Esophagus squamous epithelium (tissue), 4 donors: Measurements from ENCODE around the gene UBR2.

Experiments
- POLR2A ChIP-seq, 4 donors: fragments of 450-650 bp; IDR thresholded peaks; one replicate each; pipeline ENCODE4 v1.6.1; 2017; ENCODE audit warnings: antibody characterized with exemption in 4 of 4, mild to moderate bottlenecking in 4 of 4, moderate library complexity in 3 of 4
- TF ChIP-seq, protein P1 (sequence below), 6 experiments: fragments of 450-650 bp in 4 of 6; fragments of 200-600 bp in 2 of 6; sonication (generic) in 2 of 6; IDR thresholded peaks; one replicate each; pipeline ENCODE4 v1.5.1; 2016 to 2019; ENCODE audit warnings: antibody characterized with exemption in 6 of 6, mild to moderate bottlenecking in 4 of 6, moderate library complexity in 4 of 6

DNA sequence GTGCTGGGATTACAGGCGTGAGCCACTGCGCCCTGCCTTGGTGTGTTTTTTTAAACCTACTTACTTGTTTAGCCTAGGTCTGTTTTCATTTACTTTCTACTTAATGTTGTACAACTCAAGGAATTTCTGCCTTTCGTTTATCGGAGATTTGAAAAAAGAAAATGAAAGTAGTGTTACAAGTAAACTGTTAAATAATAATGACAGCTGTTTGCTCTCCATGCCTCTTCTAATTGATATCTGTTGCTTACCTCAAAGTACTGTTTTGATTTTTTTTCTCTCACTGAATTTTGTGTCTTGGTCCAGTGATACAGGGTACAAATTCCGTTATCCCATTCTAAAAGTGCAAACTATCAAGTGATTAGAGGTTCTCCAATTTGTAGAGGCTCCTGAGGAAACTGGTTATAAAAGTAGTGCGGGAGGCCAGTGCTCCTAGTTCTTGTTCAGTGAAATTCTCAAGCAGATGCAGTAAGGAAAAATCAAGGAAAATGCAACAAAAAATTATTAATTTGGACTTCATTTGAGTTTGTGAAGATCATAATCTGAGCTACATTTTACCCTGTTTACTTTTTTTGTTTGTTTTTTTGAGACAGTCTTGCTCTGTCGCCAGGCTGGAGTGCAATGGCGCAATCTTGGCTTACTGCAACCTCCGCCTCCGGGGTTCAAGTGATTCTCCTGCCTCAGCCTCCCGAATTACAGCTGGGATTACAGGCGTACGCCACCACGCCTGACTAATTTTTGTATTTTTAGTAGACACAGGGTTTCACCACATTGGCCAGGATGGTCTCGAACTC, 2.2 kb downstream of the UBR2 start:
- TF ChIP-seq, protein P1, sequence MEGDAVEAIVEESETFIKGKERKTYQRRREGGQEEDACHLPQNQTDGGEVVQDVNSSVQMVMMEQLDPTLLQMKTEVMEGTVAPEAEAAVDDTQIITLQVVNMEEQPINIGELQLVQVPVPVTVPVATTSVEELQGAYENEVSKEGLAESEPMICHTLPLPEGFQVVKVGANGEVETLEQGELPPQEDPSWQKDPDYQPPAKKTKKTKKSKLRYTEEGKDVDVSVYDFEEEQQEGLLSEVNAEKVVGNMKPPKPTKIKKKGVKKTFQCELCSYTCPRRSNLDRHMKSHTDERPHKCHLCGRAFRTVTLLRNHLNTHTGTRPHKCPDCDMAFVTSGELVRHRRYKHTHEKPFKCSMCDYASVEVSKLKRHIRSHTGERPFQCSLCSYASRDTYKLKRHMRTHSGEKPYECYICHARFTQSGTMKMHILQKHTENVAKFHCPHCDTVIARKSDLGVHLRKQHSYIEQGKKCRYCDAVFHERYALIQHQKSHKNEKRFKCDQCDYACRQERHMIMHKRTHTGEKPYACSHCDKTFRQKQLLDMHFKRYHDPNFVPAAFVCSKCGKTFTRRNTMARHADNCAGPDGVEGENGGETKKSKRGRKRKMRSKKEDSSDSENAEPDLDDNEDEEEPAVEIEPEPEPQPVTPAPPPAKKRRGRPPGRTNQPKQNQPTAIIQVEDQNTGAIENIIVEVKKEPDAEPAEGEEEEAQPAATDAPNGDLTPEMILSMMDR (IDR thresholded peaks at IDR 0.05), result no peak
- no peak for TF ChIP-seq POLR2A (IDR thresholded peaks at IDR 0.05)
